ENCODE measurements around the gene IL16.

- TF ChIP-seq, protein P1, sequence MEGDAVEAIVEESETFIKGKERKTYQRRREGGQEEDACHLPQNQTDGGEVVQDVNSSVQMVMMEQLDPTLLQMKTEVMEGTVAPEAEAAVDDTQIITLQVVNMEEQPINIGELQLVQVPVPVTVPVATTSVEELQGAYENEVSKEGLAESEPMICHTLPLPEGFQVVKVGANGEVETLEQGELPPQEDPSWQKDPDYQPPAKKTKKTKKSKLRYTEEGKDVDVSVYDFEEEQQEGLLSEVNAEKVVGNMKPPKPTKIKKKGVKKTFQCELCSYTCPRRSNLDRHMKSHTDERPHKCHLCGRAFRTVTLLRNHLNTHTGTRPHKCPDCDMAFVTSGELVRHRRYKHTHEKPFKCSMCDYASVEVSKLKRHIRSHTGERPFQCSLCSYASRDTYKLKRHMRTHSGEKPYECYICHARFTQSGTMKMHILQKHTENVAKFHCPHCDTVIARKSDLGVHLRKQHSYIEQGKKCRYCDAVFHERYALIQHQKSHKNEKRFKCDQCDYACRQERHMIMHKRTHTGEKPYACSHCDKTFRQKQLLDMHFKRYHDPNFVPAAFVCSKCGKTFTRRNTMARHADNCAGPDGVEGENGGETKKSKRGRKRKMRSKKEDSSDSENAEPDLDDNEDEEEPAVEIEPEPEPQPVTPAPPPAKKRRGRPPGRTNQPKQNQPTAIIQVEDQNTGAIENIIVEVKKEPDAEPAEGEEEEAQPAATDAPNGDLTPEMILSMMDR (IDR thresholded peaks at IDR 0.05) = no peak
- TF ChIP-seq EZH2 (IDR thresholded peaks at IDR 0.05; ENCODE audit: borderline replicate concordance, insufficient read depth, low read depth, low read length, poor library complexity, severe bottlenecking) = no peak
Measured at GRCh38 chr15:81161160-81161673, 35.5 kb upstream of the IL16 start.
